CD4-positive, alpha-beta T cell treated with Interferon alpha-2 for 1 hour (primary cell): Measurements from ENCODE around the gene ATOSA.

ENCODE experiments used
- DNase-seq, 2 donors: peaks; one replicate each; pipeline ENCODE4 v3.0.0-alpha.2; 2020 to 2022

ATOSA gene

GRCh38 chr15:52681441-52681840, 2.3 kb upstream of the ATOSA start:
- no peak for DNase-seq

DNA sequence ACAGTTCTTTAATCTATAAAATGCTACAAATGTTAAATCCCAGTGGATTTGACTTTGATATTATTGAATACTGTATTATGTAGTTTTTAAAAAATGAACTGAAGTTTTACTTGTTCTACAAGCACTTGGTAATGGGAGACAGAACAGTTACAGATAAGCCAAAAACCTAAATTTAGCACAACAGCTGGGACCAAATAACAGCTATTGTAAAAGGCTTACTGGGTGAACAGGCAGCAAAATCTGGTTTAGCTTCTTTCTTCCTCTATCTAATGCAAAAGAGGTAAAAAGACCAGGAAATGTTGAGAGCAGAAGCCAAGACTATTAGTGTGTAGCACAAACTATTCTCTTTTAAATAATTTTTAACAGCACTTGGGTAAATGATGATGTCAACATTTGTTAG, 1.6 kb upstream of the ATOSA start:
- no peak for DNase-seq

GRCh38 chr15:52680041-52680391, 828 bp upstream of the ATOSA start:
- DNase-seq: no peak

DNA sequence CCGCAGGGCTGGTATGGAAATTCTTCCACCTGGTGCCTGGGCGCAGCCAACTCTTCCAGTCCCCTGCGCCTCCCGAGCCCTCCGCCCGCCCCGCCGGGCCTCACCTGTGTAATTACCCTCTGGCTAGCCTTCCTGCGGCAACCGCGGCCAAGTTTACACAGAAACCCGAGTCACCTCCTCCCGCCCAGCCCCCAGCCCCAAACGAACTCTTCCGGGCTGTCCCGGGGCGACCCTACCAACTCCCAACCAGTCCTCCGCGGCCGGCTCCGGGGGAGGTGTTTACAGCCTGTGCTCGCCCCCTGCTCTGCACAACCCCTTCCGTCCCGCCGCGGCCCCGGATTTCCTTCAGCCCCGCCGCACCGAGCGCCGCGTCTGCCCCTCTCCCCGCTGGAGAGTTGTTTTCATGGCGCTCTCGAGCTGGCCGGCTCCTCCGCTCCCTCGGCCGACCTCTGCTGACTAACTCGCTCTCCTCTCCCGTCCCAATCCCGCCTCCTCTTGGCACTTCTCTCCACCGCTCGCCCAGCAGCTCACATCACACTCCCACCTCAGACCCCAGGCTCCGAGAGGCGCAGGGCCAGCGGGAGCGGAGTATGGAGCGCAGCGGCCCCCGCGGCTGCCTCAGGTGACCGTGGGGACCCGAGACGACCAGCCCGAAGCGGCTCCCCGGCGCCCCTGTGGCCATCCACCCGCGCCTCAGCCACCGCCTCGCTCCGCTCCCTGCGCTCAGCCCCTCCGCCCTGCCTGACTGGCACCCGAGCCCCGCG, 538 bp downstream of the ATOSA start:
- peak; percentile 51 to 74 for DNase-seq

DNA sequence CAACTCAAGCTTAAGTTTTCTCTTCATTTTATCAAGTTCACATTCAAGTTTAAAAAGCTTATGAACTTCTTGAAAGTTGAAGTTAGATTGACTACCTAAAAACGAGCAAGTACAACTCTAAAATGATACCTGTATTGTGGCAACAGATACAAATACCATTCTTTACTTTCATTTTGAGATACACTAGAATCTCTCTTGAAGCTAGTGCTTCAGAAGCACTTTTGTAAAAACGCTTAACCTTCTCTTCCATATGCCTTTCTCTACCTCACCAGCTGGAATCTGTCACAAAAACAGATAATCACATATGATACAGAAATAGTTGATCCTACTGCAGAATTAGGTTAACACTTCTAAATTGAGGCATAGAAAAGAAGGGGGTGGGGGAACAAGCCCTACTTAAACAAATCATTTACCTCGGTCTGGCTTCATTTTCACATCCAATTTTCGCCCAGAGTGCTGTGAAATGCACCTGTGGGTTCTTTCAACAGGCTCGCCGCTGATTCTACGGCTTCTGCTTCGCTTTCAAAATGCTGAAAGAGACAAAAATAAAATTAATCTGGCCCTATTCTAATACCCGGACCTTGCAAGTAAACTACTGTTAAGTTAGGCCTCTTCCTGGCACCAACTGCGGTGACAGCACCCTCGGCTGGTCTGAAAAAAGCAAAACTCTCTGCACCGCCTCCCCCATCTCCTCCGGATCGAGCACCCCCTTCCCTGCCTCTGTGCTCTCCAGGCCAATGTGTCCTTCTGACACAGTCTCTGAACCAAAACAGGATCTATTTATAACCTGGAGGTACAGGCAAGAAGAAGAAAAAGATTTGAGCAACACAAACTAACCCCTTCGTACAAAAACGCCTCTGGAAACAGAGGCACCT, 1.4 kb downstream of the ATOSA start:
- peak; percentile 56 to 69 for DNase-seq

- no peak for DNase-seq
Measured at GRCh38 chr15:52674831-52675230, 4.4 kb downstream of the ATOSA start.

GRCh38 chr15:52673734-52674133, 5.5 kb downstream of the ATOSA start:
- no peak for DNase-seq

- no peak for DNase-seq
Measured at GRCh38 chr15:52673312-52673711, 5.9 kb downstream of the ATOSA start.

DNA sequence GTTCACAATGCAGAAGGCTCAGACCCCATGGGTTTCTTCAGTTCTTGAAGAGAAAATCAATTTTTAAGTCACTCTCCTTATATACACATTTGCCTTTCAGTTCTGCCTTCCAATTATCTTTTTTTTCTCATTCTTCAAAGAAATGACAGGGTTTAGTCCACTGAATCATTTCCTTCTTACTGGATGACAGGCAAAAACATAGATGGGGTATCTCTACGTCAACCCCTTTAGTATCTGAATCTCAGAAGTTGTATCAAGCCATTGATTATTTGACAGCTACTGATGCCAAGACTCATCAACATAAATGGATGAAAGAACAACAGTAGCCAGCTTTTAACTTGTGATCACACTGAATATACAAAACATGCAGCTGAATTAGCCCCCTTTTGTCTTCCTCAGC, 6.5 kb downstream of the ATOSA start:
- DNase-seq: no peak

GRCh38 chr15:52670087-52670486, 9.1 kb downstream of the ATOSA start:
- no peak for DNase-seq

- DNase-seq: no peak
Measured at GRCh38 chr15:52668133-52668532, 11.1 kb downstream of the ATOSA start.

DNA sequence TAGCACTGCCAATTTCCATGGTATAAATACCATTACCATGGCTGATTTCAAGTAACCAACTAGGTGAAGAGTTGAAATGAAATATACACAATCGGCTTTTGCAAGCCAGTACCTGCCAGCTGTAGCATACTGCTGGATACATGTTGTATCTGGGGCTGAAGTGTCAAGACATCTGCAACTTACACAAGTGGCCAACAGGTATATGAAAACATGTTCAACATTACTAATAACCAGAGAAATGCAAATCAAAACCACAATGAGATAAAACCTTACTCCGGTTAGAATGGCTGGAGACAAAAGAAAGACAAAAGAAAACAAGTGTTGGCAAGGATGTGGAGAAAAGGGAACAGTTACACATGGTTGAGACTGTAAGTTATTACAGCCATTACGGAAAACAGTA, 11.6 kb downstream of the ATOSA start:
- no peak for DNase-seq

DNA sequence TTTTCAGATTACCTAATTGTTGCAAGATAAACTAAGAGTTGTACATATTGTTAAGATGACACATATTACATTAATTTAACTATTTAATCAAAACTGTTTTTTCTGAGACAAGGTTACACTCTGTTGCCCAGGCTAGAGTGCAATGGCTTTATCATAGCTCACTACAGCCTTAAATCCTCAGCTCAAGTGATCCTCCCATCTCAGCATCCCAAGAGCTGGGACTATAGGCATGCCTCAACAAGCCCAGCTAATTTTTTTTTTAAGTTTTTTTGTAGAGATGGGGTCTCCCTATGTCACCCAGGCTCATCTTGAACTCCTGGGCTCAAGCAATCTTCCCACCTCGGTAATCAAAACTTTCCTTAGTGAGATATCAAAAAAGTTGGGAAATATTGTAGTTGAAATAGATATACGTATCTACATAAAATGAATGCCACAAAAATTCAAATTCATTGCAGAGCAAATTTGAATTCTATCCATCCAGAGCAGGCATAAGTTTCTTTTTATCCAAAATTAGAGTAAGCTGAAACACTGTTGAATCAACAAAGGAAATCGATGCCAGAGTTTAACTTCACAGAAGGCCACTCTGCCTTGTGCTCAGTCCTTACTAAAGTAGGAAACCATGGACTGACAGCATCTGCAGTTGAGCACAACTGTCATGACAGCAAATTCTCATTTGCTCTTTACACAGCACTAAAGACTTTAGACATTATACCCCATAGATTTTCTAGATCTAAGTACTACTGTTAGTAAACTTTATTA, 15.5 kb downstream of the ATOSA start:
- no peak for DNase-seq

GRCh38 chr15:52661909-52662308, 17.3 kb downstream of the ATOSA start:
- DNase-seq: peak in 1 of 2 donors; percentile 13

- DNase-seq: no peak
Measured at GRCh38 chr15:52660192-52660591, 19.0 kb downstream of the ATOSA start.

GRCh38 chr15:52658955-52659354, 20.2 kb downstream of the ATOSA start:
- peak in 1 of 2 donors; percentile 31 for DNase-seq

DNA sequence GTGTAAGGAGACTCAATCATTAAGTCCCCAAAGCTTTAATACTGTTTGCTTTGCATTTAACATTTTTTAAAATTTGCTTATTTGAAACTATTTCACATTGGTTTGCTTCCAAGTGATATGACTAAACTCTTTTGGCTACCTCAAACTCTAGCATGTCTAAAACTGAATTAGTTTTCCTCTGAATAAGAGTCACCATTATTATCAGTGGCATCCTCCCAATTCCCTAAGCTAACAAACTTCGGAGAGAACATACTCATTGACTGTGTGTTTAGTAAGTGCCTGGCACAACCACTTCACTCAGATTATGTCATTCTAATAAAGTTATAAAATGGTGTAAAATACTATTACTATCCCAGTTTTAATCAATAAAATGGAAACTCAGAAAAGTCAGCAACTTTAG, 21.9 kb downstream of the ATOSA start:
- no peak for DNase-seq

DNA sequence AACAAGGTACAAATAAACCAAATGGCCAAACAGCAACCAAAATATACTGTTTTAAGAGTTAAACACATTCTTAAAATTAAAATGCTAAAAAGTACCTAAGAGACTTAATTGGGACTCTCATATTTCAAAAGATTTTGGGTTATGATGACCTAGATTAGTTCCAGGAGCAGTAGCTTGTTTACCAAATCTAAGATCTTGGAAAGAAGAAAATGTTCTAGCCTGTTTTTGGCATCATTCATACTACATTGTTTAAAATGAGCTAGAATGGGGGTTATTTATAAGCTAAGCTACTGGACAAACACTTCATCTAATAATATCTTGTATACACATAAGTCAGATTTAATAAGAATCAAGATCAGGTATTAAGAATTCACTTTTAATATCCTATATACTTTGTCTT, 22.8 kb downstream of the ATOSA start:
- DNase-seq: no peak

- DNase-seq: no peak
Measured at GRCh38 chr15:52653431-52653964, 25.7 kb downstream of the ATOSA start.

GRCh38 chr15:52652984-52653383, 26.2 kb downstream of the ATOSA start:
- no peak for DNase-seq

DNA sequence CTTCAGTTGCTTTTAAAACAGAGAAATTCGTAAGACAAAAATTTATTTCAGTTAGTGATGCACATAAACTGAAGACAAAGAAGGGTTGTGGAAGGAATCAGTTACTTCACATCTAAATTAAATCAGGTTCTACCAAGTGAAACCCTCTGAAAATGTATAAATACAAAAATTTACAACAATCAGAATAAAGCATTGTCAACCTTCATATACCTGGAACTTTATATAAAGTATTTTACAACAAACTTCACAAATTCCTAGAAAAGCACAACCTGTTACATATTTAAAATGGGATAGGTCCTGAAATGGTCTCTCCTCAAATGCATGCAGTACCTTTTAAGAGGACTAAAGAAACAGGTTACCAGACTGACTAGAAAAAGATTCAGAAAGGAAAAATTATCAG, 26.9 kb downstream of the ATOSA start:
- DNase-seq: no peak

DNA sequence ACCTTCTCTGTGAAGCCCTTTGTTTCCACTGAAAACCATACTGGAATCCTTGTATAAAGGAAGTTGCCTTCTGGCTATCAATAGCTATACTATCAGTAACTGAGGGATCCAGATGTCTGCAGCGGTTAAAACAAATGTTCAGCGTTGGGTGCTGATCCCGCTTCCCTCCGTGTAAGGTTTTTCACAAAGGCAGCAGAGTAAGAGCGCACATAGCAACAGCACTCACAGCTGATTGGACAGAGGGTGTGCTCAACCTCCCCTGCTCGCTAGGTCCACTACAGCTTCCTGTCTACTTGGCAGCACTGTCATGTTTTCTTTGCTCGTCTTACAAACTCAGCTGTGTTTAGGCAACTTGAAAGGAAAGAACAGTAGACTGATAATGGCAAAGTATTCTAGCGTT, 27.3 kb downstream of the ATOSA start:
- DNase-seq: peak; percentile 35 to 60

DNA sequence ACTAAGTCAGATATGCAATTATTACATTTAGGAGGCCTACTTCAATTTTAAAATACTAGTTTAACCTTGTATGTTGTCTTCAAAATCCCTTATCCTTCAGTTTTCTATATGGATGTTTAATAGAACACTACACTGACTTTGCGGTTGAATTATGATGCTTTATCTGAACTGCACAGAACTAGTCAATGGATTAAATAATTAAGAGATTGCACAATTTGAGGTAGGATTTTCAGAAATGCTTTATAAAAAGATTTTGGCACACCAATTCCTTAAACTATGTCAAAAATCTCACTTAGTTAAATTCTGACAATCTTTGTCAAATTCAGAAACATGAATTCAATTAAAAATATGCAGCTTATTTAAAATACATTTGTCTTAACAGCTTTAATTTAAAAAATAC, 28.1 kb downstream of the ATOSA start:
- no peak for DNase-seq
